ENCODE measurements around the gene L1CAM. TPM values are rescaled to one million over a fixed set of nuclear protein-coding genes. Genes with fewer than 3 reads are reported as not detected.
A peak's percentile ranks its signal among the peaks of the same experiment; 100 is the strongest.

The L1CAM gene
- total RNA-seq, result 1 to 10 TPM in 4 of 6 donors, under 1 TPM in 2; 0.97 to 1.6 (median 1.2) TPM
- polyA plus RNA-seq, result 1 to 10 TPM in 1 of 2 donors, under 1 TPM in 1; 0.84 to 3.9 TPM

GRCh38 chrX:153885968-153886903 lies at the start of gene L1CAM:
L1CAM (minus strand) TSS chrX:153886173; CDS start chrX:153875836, 10,337 bp downstream.
- peak; percentile 25 to 60 (median 54) for ATAC-seq
- intact Hi-C loops (cut with DNase I), result no loop called here
- peaks cover 0 to 44% (median 14%) of the 10 kb centered on the region in 4 donors for H3K27me3 ChIP-seq
- H3K9me3 ChIP-seq, result no peaks in the 10 kb centered on the region
- peak in 2 of 6 donors; percentile 61 to 69 for DNase-seq
- H3K27ac ChIP-seq, result no peak within 1 kb of the TSS
- no peak for FAIRE-seq
- H3K4me1 ChIP-seq, result no peaks in the 10 kb centered on the region
- TF ChIP-seq CTCF (IDR thresholded peaks at IDR 0.05), result no peak
- peak within 1 kb of the TSS in 1 of 4 donors; percentile 25 for H3K4me3 ChIP-seq
- 5 to 21% methylated on average over 31 to 85 of the region's 94 CpGs for WGBS, 2 donors
- no peaks in the 10 kb centered on the region for H3K36me3 ChIP-seq

- DNase-seq, result no peak
- TF ChIP-seq CTCF (IDR thresholded peaks at IDR 0.05), result no peak
- no peak for FAIRE-seq
- intact Hi-C loops (cut with DNase I), result loop anchor here in 1 of 3 donors (10.0 kb wide), 1 partner anchor 61 kb away; no protein-coding TSS in a partner anchor
- Histone ChIP-seq H3K4me3 (peak overlapping the region; percentile 23 to 77 (median 68)), H3K27ac (no peak overlapping the region), H3K36me3 (no peaks in the 10 kb centered on the region), H3K4me1 (no peaks in the 10 kb centered on the region), H3K27me3 (no peaks in the 10 kb centered on the region), H3K9me3 (no peaks in the 10 kb centered on the region)
- peak in 3 of 4 donors; percentile 4 to 21 (median 18) for ATAC-seq
- WGBS, 2 donors, result 6 to 15% methylated on average over 26 of the region's 32 CpGs
Observed at GRCh38 chrX:153935326-153935851, 49.4 kb upstream of the L1CAM start.

GRCh38 chrX:153934762-153935325 lies 48.9 kb upstream of the L1CAM start, which contains the start of gene NAA10:
NAA10 (minus strand) TSS chrX:153935037; CDS start chrX:153934904, 133 bp downstream.
- DNase-seq (peak; percentile 71 to 87 (median 82)), FAIRE-seq (no peak), ATAC-seq (peak; percentile 96 to 98 (median 97))
- peak within 1 kb of the TSS; percentile 57 to 77 (median 68) for H3K4me3 ChIP-seq
- no peak within 1 kb of the TSS for H3K27ac ChIP-seq
- H3K36me3 ChIP-seq, result no peaks in the 10 kb centered on the region
- WGBS, 2 donors, result 0 to 9% methylated on average over 42 to 73 of the region's 87 CpGs
- H3K27me3 ChIP-seq, result no peaks in the 10 kb centered on the region
- no peaks in the 10 kb centered on the region for H3K9me3 ChIP-seq
- TF ChIP-seq CTCF (IDR thresholded peaks at IDR 0.05), result no peak
- H3K4me1 ChIP-seq, result no peaks in the 10 kb centered on the region
- intact Hi-C loops (cut with DNase I), result loop anchor here in 1 of 3 donors (10.0 kb wide), 1 partner anchor 60 kb away; no protein-coding TSS in a partner anchor

GRCh38 chrX:153934148-153934761 lies 48.3 kb upstream of the L1CAM start:
- DNase-seq, result peak in 1 of 6 donors; percentile 72
- peaks cover 0 to 1% (median 1%) of the 10 kb centered on the region in 3 donors for H3K4me1 ChIP-seq
- no peaks in the 10 kb centered on the region for H3K36me3 ChIP-seq
- H3K27me3 ChIP-seq, result no peaks in the 10 kb centered on the region
- no peaks in the 10 kb centered on the region for H3K9me3 ChIP-seq
- intact Hi-C loops (cut with DNase I), result loop anchor here in 1 of 3 donors (10.0 kb wide), 1 partner anchor 59 kb away; no protein-coding TSS in a partner anchor
- 3 to 11% methylated on average over 24 to 33 of the region's 33 CpGs for WGBS, 2 donors
- H3K4me3 ChIP-seq, result peak overlapping the region; percentile 57 to 77 (median 68)
- H3K27ac ChIP-seq, result no peak overlapping the region
- TF ChIP-seq CTCF (IDR thresholded peaks at IDR 0.05), result no peak
- peak in 3 of 4 donors; percentile 7 to 24 (median 10) for ATAC-seq
- no peak for FAIRE-seq
